SK-N-DZ (cell line): ENCODE measurements around the gene AVPI1.
A peak's percentile ranks its signal among the peaks of the same experiment; 100 is the strongest.
"Not testable (repeated sequence)": the region's sequence is repeated elsewhere in the genome, so short reads cannot be mapped to it uniquely, and the experiment has no call there.

Experiments
- DNase-seq: peaks from one replicate; pipeline ENCODE4 v3.0.0-alpha.2; 2015; ENCODE audit warnings: low spot score

The AVPI1 gene

GRCh38 chr10:97711640-97712572 lies 24.9 kb upstream of the AVPI1 start:
- no peak for DNase-seq

- peak; percentile 59 for DNase-seq
Observed at GRCh38 chr10:97708976-97709946, 22.2 kb upstream of the AVPI1 start.

GRCh38 chr10:97708167-97708566 lies 21.1 kb upstream of the AVPI1 start:
- no peak for DNase-seq

DNA sequence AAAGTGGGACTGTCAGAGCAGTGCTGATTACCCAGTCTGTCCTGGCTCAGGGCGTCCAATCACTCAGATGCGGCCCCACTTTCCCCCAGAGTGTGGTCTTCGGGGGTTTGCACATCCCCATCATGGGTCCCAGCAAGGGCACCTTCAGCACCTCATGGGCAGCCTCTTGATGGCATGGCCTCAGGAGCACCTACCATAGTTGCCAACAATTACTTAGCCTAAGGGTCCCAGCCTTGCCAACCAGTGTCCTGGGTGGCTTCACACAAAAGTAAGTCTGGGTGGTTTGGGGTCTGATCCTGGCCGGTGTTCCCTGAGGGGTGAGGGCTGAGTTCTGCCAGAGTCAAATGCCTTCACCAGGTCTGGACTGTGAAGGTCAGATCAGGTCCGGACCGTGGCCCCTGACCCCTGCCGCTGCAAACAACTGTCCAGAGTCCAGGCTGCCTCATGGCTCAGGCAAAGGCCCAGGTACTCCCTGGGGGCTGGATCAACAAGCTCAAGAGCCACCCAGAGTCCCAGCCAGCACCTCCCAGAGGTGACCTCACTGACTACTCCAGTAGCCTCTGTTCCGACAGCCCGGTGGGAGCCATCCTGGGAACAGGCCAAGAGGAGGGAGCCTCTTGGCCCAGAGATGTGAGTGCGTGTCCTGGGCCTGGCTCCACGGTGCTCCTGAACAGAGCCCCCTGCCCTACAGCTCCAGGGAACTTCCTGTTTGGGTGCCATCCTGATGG lies 20.3 kb upstream of the AVPI1 start:
- DNase-seq: no peak

DNA sequence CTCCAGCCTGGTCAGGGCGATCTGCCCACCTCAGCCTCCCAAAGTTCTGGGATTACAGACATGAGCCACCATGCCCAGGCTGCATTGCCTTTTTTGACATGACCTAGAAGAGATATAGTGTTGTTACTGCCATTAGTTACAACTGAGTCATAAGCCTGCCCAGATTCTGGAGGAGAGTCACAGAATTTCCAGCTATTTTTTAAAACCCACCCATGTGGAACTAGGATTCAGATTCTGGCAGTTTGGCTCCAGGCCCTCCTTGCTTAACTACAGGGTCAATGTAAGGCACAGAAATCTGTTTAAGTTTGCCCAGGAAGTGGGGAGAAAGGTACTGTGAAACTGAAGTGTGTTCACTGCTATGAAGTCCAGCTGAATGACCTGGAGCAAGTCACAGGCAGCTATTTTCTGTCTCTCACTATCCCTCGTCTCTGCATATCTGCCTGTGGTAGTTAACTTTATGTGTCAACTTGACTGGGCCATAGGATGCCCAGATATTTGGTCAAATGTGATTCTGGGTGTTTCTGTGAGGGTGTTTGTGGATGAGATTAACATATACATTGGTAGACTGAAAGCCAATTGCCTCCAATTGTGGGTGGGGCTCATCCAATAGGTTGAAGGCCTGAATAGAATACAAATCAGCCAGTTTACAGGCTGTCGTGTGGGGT lies 18.1 kb upstream of the AVPI1 start:
- DNase-seq: no peak

GRCh38 chr10:97704341-97704740 lies 17.3 kb upstream of the AVPI1 start:
- no peak for DNase-seq

GRCh38 chr10:97703398-97704067 lies 16.5 kb upstream of the AVPI1 start:
- no peak for DNase-seq

GRCh38 chr10:97701438-97702069 lies 14.5 kb upstream of the AVPI1 start:
- DNase-seq: peak; percentile 77

DNA sequence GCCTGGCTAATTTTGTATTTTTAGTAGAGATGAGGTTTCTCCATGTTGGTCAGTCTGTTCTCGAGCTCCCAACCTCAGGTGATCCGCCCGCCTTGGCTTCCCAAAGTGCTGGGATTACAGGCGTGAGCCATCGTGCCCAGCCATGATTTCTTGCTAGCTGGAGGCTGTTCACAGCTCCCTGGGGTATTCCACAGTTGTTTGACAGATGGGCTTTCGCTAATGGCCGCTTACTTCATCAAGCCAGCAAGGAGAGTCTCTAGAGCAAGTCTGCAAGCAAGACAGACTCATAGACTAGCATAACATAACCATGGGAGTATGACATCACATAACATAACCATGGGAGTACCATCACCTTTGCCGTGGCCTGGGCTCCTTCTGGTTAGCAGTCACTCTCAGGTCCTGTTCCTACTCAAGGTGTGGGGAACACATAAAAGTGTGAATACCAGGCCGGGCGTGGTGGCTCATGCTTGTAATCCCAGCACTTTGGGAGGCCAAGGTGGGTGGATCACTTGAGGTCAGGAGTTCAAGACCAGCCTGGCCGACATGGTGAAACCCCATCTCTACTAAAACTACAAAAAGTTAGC lies 11.1 kb upstream of the AVPI1 start:
- not testable (repeated sequence) for DNase-seq

DNA sequence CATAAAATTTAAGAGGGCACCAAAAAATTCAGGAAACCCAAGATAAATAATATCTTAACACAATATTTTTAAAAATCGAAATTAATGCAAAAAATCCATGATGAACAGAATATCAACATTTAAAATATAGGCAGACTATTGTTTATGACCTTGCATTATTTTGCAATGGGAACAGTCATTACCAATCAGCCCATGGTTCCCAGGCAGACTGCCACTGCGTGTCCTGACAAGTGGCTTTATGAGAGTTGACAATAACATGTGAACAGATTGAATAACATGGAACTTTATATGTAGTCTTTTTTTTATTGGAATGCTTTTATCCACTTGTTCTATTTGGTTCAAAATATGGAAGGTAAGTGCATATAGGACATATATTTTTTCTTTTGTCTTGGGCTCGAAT lies 3.1 kb upstream of the AVPI1 start:
- no peak for DNase-seq

GRCh38 chr10:97689559-97690020 lies 2.5 kb upstream of the AVPI1 start:
- DNase-seq: no peak

DNA sequence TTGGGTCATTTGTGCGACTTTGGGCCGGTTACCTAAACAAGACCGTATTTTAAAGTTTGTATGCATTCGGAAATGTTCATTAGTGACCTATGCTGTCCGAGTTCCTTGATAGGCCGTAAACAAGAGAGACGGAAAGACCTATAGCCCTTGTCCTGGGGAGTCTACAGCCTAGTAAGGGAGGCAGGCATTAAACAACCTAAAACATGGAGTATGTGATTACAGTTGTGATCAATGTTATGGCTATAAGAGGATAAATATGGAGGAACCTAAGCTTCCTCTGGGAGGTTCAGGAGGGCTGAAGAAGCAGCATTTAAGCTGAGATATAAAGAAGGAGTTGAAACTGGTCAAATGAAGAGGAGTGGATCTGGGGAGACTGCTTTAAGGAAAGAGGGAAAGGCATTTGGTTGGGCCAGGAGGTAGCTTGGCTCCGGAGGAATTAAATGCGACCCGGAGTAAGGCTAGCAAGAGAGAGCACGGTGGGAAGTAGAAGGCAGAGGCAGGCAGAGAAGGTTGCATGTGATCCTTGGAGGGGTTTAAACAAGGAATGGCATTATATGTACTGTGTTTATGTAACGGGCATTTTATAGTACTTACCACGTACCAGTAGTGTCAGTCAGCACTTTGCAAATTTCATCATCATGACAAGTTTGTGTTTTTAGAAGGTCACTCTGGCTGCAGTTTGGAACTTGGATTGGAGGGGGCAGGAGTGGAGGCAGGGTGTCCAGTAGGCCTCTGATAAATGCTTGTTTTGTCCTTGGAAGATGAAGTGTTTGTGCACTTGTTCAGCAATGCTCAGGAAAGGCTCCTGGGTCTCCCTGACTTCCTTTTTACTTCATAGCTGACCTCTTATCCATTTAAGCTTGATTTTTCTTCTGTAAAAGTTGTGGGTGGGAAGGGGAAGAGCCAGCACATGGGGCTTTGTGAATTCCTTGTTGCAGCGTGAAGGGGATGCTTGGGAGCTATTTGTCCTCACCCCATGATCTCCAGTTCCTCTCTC lies 1.0 kb upstream of the AVPI1 start:
- DNase-seq: no peak

- no peak for DNase-seq
Observed at GRCh38 chr10:97686301-97686961, 610 bp downstream of the AVPI1 start.

GRCh38 chr10:97685395-97685958 lies 1.6 kb downstream of the AVPI1 start:
- DNase-seq: peak; percentile 44

DNA sequence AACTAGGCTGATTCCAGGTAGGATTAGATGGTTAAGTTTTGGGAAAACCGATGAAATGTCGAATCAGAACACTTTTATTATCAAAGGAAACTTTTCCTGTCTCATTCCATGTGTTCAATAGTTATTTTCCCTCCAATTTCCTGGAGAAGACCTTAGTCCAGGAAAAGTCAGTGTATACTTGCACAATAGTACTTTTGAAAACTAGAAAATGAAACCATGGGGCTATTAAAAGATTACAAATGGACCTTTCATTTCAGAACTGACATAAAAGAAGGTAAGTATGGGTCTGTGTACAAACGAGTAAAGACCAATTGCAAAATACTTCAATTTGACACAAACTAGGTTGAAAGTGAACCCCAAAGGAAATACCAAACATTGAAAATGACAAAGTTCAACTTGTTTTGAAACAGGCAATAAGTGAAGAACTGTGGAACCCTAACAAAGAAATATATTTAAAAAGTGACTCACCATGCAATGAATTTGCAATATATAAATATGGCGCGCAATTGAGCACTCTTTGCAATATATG lies 2.1 kb downstream of the AVPI1 start:
- no peak for DNase-seq

- not testable (repeated sequence) for DNase-seq
Observed at GRCh38 chr10:97684368-97684713, 2.7 kb downstream of the AVPI1 start.
